C1 segment of cervical spinal cord (tissue), 14 donors: ENCODE results near the gene SUPT5H.
A peak's percentile ranks its signal among the peaks of the same experiment; 100 is the strongest.
"Not testable (repeated sequence)": the region's sequence is repeated elsewhere in the genome, so short reads cannot be mapped to it uniquely, and the experiment has no call there.

Experiments used
- DNase-seq, 14 donors: peaks; one replicate each; lab custom pipeline; 2025; lab: John Stamatoyannopoulos, UW

Gene SUPT5H

GRCh38 chr19:39465956-39466747, 20.8 kb downstream of the SUPT5H start:
- DNase-seq: no peak

- no peak for DNase-seq
Observed at GRCh38 chr19:39467941-39468340, 22.6 kb downstream of the SUPT5H start.

- DNase-seq: no peak
Observed at GRCh38 chr19:39469036-39469435, 23.7 kb downstream of the SUPT5H start.

- no peak for DNase-seq
Observed at GRCh38 chr19:39469567-39469966, 24.2 kb downstream of the SUPT5H start.

GRCh38 chr19:39470724-39471339, 25.4 kb downstream of the SUPT5H start:
- DNase-seq: no peak

GRCh38 chr19:39471756-39472536, 26.6 kb downstream of the SUPT5H start:
- DNase-seq: no peak

- no peak for DNase-seq
Observed at GRCh38 chr19:39472746-39473442, 27.5 kb downstream of the SUPT5H start.

GRCh38 chr19:39473443-39473960, 28.1 kb downstream of the SUPT5H start:
- no peak for DNase-seq

GRCh38 chr19:39474139-39474620, 28.8 kb downstream of the SUPT5H start:
- peak in 7 of 14 donors; percentile 0 to 33 (median 8) for DNase-seq

GRCh38 chr19:39475748-39476147, 30.4 kb downstream of the SUPT5H start:
- DNase-seq: no peak

GRCh38 chr19:39479319-39479801, 34.0 kb downstream of the SUPT5H start:
- not testable (repeated sequence) for DNase-seq

- no peak for DNase-seq
Observed at GRCh38 chr19:39479916-39480315, 34.5 kb downstream of the SUPT5H start.

GRCh38 chr19:39480337-39481228, 35.2 kb downstream of the SUPT5H start, which contains the start of gene TIMM50:
Gene TIMM50, plus strand, starts transcription at chr19:39480838. Its CDS starts 16 bp downstream, at chr19:39480854.
- DNase-seq: peak; percentile 69 to 97 (median 92)

GRCh38 chr19:39481229-39481545, 35.8 kb downstream of the SUPT5H start:
- DNase-seq: no peak

GRCh38 chr19:39481676-39482075, 36.3 kb downstream of the SUPT5H start:
- no peak for DNase-seq

GRCh38 chr19:39483141-39483540, 37.8 kb downstream of the SUPT5H start:
- no peak for DNase-seq

GRCh38 chr19:39489756-39490155, 44.4 kb downstream of the SUPT5H start:
- no peak for DNase-seq

- no peak for DNase-seq
Observed at GRCh38 chr19:39492225-39492624, 46.8 kb downstream of the SUPT5H start.

GRCh38 chr19:39492788-39493187, 47.4 kb downstream of the SUPT5H start:
- no peak for DNase-seq

- no peak for DNase-seq
Observed at GRCh38 chr19:39494661-39495060, 49.3 kb downstream of the SUPT5H start.
